NT2/D1 (cell line): ENCODE data around the gene SDK2.

ENCODE experiments used
- SUZ12 ChIP-seq: IDR thresholded peaks from 2 replicates; pipeline ENCODE4 v1.6.1; 2011; ENCODE audit not compliant: insufficient read length, insufficient read depth; ENCODE audit errors: extremely low read depth
- YY1 ChIP-seq: IDR thresholded peaks from 2 replicates; pipeline ENCODE4 v1.6.1; 2011; ENCODE audit not compliant: insufficient read length, insufficient read depth
- ZNF274 ChIP-seq: IDR thresholded peaks from 2 replicates; pipeline ENCODE4 v1.6.1; 2011; ENCODE audit warnings: mild to moderate bottlenecking, low read depth, low read length

GRCh38 chr17:73684183-73684582 lies 39.9 kb upstream of the SDK2 start:
- TF ChIP-seq ZNF274 (no peak), YY1 (no peak), SUZ12 (no peak)
